Measurements from ENCODE around the gene TMEM43.

The TMEM43 gene

GRCh38 chr3:14138878-14139655 lies 14.2 kb downstream of the TMEM43 start:
- Histone ChIP-seq H3K36me3 (peaks cover 50% of the 10 kb centered on the region), H3K27me3 (ENCODE audit: insufficient read depth, low read depth, severe bottlenecking) (no peaks in the 10 kb centered on the region), H3K4me3 (ENCODE audit: low read depth, low read length) (no peak overlapping the region), H3K27ac (no peak overlapping the region), H3K9me3 (ENCODE audit: severe bottlenecking) (no peaks in the 10 kb centered on the region)
- DNase-seq: no peak
- no peak for TF ChIP-seq CTCF (IDR thresholded peaks at IDR 0.05; ENCODE audit: low read depth, low read length)

- Histone ChIP-seq H3K27ac (no peak overlapping the region), H3K36me3 (peaks cover 51% of the 10 kb centered on the region), H3K4me3 (ENCODE audit: low read depth, low read length) (no peak overlapping the region), H3K27me3 (ENCODE audit: insufficient read depth, low read depth, severe bottlenecking) (no peaks in the 10 kb centered on the region), H3K9me3 (ENCODE audit: severe bottlenecking) (no peaks in the 10 kb centered on the region)
- TF ChIP-seq CTCF (IDR thresholded peaks at IDR 0.05; ENCODE audit: low read depth, low read length): no peak
- DNase-seq: no peak
Observed at GRCh38 chr3:14139771-14140170, 14.9 kb downstream of the TMEM43 start.

- no peak for TF ChIP-seq CTCF (IDR thresholded peaks at IDR 0.05; ENCODE audit: low read depth, low read length)
- H3K4me3 ChIP-seq (ENCODE audit: low read depth, low read length): no peak overlapping the region
- H3K9me3 ChIP-seq (ENCODE audit: severe bottlenecking): no peaks in the 10 kb centered on the region
- DNase-seq: no peak
- no peaks in the 10 kb centered on the region for H3K27me3 ChIP-seq (ENCODE audit: insufficient read depth, low read depth, severe bottlenecking)
- no peak overlapping the region for H3K27ac ChIP-seq
- peaks cover 51% of the 10 kb centered on the region for H3K36me3 ChIP-seq
Observed at GRCh38 chr3:14140668-14141067, 15.8 kb downstream of the TMEM43 start.

- no peak for TF ChIP-seq CTCF (IDR thresholded peaks at IDR 0.05; ENCODE audit: low read depth, low read length)
- Histone ChIP-seq H3K27me3 (ENCODE audit: insufficient read depth, low read depth, severe bottlenecking) (no peaks in the 10 kb centered on the region), H3K27ac (no peak overlapping the region), H3K9me3 (ENCODE audit: severe bottlenecking) (no peaks in the 10 kb centered on the region), H3K36me3 (peaks cover 51% of the 10 kb centered on the region), H3K4me3 (ENCODE audit: low read depth, low read length) (no peak overlapping the region)
- no peak for DNase-seq
Observed at GRCh38 chr3:14141144-14141543, 16.3 kb downstream of the TMEM43 start.

GRCh38 chr3:14141602-14142341 lies 16.9 kb downstream of the TMEM43 start:
- Histone ChIP-seq H3K9me3 (ENCODE audit: severe bottlenecking) (no peaks in the 10 kb centered on the region), H3K27ac (no peak overlapping the region), H3K4me3 (ENCODE audit: low read depth, low read length) (no peak overlapping the region), H3K27me3 (ENCODE audit: insufficient read depth, low read depth, severe bottlenecking) (no peaks in the 10 kb centered on the region), H3K36me3 (peaks cover 55% of the 10 kb centered on the region)
- TF ChIP-seq CTCF (IDR thresholded peaks at IDR 0.05; ENCODE audit: low read depth, low read length): no peak
- no peak for DNase-seq

Measured in WERI-Rb-1 (cell line).